HAP-1 (cell line): Measurements from ENCODE around the gene RSAD2.
"Not testable (repeated sequence)": the region's sequence is repeated elsewhere in the genome, so short reads cannot be mapped to it uniquely, and the experiment has no call there.

Experiments used
- DNase-seq, 2 experiments: peaks; one replicate each; pipeline ENCODE4 v3.0.0-alpha.2; 2016 to 2020; ENCODE audit warnings: low spot score in 2 of 2
- H3K27me3 ChIP-seq: fragments of 250-450 bp; sonication (Bioruptor Pico); 2 replicates; pipeline ENCODE4 v1.5.1; 2020; ENCODE audit warnings: low read depth, mild to moderate bottlenecking, moderate library complexity
- H3K36me3 ChIP-seq: fragments of 250-450 bp; sonication (Bioruptor Pico); replicated peaks from 2 replicates; pipeline ENCODE4 v1.5.1; 2020; ENCODE audit warnings: mild to moderate bottlenecking
- H3K4me1 ChIP-seq: fragments of 250-450 bp; sonication (Bioruptor Pico); 2 replicates; pipeline ENCODE4 v1.5.1; 2020; ENCODE audit warnings: mild to moderate bottlenecking
- H3K4me3 ChIP-seq: fragments of 250-450 bp; sonication (Bioruptor Pico); 2 replicates; pipeline ENCODE4 v1.5.1; 2020; ENCODE audit warnings: mild to moderate bottlenecking, moderate library complexity
- H3K9me3 ChIP-seq: fragments of 250-450 bp; sonication (Bioruptor Pico); 2 replicates; pipeline ENCODE4 v1.5.1; 2020; ENCODE audit warnings: mild to moderate bottlenecking, moderate library complexity
- in situ Hi-C: fragments of 300-500 bp; cut with MboI; formaldehyde crosslinking; loops from 3 replicates; pipeline ENCODE4 v1.14.3; 2020; ENCODE audit warnings: low sequenced_read_pairs, inconsistent platforms, mixed read lengths

RSAD2 gene

GRCh38 chr2:6929196-6929819 is 51.7 kb downstream of the RSAD2 start:
- Histone ChIP-seq H3K4me3 (no peak overlapping the region), H3K27me3 (no peaks in the 10 kb centered on the region), H3K9me3 (no peaks in the 10 kb centered on the region), H3K4me1 (peaks cover 5% of the 10 kb centered on the region; the same call in 1 of the 2 replicates), H3K36me3 (no peaks in the 10 kb centered on the region)
- DNase-seq, result no peak
- in situ Hi-C loops, result no loop called here

DNA sequence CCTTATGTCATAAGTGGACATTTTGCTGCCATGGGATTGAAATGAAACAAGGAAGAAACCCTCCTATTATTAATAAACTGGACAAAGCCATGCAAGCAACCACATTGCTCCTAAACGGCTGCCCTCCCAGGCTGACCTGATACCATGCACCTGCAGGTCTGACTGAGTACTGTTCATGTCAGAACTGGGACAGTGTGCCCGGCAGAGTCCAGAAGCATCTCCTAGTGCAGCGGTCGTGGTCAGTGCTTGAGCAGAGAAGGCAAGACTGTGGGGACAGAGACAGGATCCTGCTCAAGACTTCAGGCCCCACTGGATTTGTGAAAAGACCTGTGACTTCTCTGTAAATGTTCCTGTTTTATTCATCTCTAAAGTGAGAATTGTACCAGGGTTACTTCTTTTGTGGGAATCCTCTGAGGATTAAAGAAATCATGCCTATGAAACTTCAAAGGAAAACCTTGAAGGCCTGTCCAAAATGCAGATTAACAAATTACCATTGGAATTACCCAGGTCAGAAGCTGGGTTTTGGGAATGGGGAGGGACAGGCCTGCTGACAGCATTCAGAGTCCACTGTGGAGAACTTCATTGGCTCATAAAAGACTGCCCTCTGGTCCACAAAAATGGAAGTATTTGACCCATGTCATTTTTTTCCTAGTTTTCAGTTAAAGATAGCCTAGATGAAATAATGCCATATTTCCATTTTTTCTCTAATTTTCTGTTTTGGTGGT is 53.5 kb downstream of the RSAD2 start:
- H3K4me3 ChIP-seq, result no peak overlapping the region
- H3K27me3 ChIP-seq, result no peaks in the 10 kb centered on the region
- no peaks in the 10 kb centered on the region for H3K36me3 ChIP-seq
- H3K4me1 ChIP-seq, result peaks cover 5% of the 10 kb centered on the region; the same call in 1 of the 2 replicates
- in situ Hi-C loops, result no loop called here
- no peak for DNase-seq
- no peaks in the 10 kb centered on the region for H3K9me3 ChIP-seq

DNA sequence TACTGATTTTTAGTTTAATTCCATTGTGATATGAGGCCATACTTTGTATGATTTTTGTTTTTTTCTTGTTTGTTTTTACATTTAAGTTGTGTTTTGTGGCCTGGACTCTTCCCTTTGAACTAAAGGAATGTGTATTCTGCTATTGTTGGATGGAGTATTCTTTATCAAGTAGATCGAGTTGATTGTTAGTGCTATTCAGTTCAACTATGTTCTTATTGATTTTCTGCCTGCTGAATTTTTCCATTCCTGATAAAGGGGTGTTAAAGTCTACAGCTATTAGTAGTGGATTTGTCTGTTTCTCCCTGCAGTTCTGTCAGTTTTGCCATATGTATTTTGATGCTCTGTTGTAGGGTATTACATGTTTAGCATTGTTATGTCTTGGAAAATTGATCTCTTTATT is 54.2 kb downstream of the RSAD2 start:
- Histone ChIP-seq H3K27me3 (no peaks in the 10 kb centered on the region), H3K4me1 (peaks cover 5% of the 10 kb centered on the region; the same call in 1 of the 2 replicates), H3K9me3 (no peaks in the 10 kb centered on the region), H3K4me3 (no peak overlapping the region), H3K36me3 (no peaks in the 10 kb centered on the region)
- in situ Hi-C loops, result no loop called here
- DNase-seq, result no peak

GRCh38 chr2:6932206-6932605 is 54.6 kb downstream of the RSAD2 start:
- Histone ChIP-seq H3K9me3 (no peaks in the 10 kb centered on the region), H3K27me3 (no peaks in the 10 kb centered on the region), H3K4me3 (no peak overlapping the region), H3K36me3 (no peaks in the 10 kb centered on the region), H3K4me1 (peaks cover 5% of the 10 kb centered on the region; the same call in 1 of the 2 replicates)
- in situ Hi-C loops, result no loop called here
- no peak for DNase-seq

- Histone ChIP-seq H3K9me3 (no peaks in the 10 kb centered on the region), H3K4me3 (no peak overlapping the region), H3K4me1 (peaks cover 5% of the 10 kb centered on the region; the same call in 1 of the 2 replicates), H3K36me3 (no peaks in the 10 kb centered on the region), H3K27me3 (no peaks in the 10 kb centered on the region)
- in situ Hi-C loops, result no loop called here
- DNase-seq, result no peak
Measured at GRCh38 chr2:6932828-6933227, 55.3 kb downstream of the RSAD2 start.

GRCh38 chr2:6933911-6934310 is 56.3 kb downstream of the RSAD2 start:
- in situ Hi-C loops, result no loop called here
- H3K27me3 ChIP-seq, result no peaks in the 10 kb centered on the region
- peaks cover 5% of the 10 kb centered on the region; the same call in 1 of the 2 replicates for H3K4me1 ChIP-seq
- H3K9me3 ChIP-seq, result no peaks in the 10 kb centered on the region
- no peak for DNase-seq
- no peak overlapping the region for H3K4me3 ChIP-seq
- H3K36me3 ChIP-seq, result no peaks in the 10 kb centered on the region

- peaks cover 5% of the 10 kb centered on the region; the same call in 1 of the 2 replicates for H3K4me1 ChIP-seq
- H3K9me3 ChIP-seq, result no peaks in the 10 kb centered on the region
- no peaks in the 10 kb centered on the region for H3K27me3 ChIP-seq
- no peak for DNase-seq
- in situ Hi-C loops, result no loop called here
- no peak overlapping the region for H3K4me3 ChIP-seq
- no peaks in the 10 kb centered on the region for H3K36me3 ChIP-seq
Measured at GRCh38 chr2:6934345-6934744, 56.8 kb downstream of the RSAD2 start.

DNA sequence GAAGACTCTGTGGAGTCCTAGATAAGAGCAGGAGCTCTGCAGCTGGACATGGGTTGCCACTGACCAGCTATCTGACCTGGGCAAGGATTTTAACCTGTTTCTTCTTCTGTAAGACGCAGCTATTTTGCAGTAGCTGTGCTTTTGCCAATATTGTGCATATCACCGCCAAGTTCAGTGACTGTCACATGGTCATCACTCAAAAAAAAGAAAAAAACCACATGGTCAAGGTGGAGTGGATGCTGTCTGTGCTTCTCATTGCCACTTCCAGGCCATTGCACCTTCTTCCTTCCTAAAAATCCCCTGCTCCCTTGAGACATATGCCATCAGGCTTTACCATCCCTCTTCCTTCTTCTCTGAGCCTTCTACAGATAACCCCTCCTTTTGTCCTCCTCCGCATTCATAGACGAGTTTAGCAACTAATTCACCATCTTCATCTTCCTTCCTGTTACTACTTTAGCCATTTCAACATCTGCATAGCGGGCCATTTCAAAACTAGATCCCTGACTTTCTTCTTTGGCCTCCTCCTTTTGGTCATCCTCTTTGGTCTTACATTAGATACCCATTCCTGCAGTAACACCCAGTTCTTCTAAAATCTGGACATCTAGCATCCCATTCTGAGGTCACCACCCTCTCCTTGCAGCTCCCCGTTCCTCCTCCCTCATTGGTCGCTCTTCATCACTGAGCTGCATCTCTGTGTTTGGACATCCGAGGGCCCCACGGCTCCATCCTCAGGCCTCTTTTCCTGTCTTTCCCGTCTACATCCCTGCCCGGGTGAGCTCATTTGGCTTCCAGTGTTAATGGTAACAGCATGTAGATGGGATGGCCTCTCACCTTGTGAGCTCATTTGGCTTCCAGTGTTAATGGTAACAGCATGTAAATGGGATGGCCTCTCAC is 57.4 kb downstream of the RSAD2 start:
- in situ Hi-C loops, result no loop called here
- no peaks in the 10 kb centered on the region for H3K27me3 ChIP-seq
- H3K4me1 ChIP-seq, result peaks cover 5% of the 10 kb centered on the region; the same call in 1 of the 2 replicates
- no peak overlapping the region for H3K4me3 ChIP-seq
- no peak for DNase-seq
- H3K9me3 ChIP-seq, result no peaks in the 10 kb centered on the region
- H3K36me3 ChIP-seq, result no peaks in the 10 kb centered on the region

GRCh38 chr2:6935652-6936020 is 58.1 kb downstream of the RSAD2 start:
- H3K4me3 ChIP-seq, H3K4me1 ChIP-seq, DNase-seq, H3K27me3 ChIP-seq, H3K36me3 ChIP-seq, H3K9me3 ChIP-seq, in situ Hi-C loops: not testable (repeated sequence)

DNA sequence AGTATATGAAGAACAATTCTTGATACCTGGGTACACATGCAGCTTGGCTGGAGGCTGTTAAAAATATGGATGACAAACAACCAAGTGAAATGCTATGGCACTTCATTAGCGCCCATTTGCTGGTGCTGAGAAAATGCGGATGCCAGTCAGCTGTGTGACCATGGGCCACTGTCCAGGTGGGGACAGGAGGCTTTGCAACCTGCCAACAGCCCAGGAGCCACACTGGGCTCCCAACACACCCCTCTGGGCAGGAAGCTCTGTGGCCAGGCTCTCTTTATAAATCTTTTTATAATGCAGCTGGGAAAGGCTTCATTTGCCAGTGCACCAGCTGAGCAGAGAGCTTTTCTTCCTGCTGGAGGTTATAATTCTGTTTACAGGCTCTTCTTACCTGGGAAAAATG is 59.6 kb downstream of the RSAD2 start:
- H3K27me3 ChIP-seq, result no peaks in the 10 kb centered on the region
- no peaks in the 10 kb centered on the region for H3K36me3 ChIP-seq
- no peaks in the 10 kb centered on the region for H3K4me1 ChIP-seq
- H3K4me3 ChIP-seq, result no peak overlapping the region
- in situ Hi-C loops, result no loop called here
- H3K9me3 ChIP-seq, result no peaks in the 10 kb centered on the region
- no peak for DNase-seq

- Histone ChIP-seq H3K36me3 (no peaks in the 10 kb centered on the region), H3K4me1 (no peaks in the 10 kb centered on the region), H3K9me3 (no peaks in the 10 kb centered on the region), H3K27me3 (no peaks in the 10 kb centered on the region), H3K4me3 (no peak overlapping the region)
- DNase-seq, result no peak
- in situ Hi-C loops, result no loop called here
Measured at GRCh38 chr2:6937582-6937981, 60.0 kb downstream of the RSAD2 start.

DNA sequence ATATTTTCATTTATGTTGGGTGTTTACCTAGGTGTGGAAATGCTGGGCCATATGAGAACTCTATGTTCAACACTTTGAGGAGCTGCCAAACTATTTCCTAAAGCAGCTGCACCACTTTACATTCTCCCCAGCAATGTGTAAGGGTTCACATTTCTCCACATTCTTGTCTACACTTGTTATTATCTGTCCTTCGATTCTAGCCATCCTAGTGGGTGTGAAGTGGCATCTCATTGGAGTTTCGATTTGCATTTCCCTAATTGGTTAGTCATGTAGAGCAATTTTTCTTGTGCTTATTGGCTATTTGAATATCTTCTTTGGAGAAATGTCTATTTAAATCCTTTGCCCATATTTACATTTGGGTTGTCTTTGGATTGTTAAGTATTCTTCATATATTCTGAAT is 61.5 kb downstream of the RSAD2 start:
- in situ Hi-C loops, result no loop called here
- Histone ChIP-seq H3K9me3 (no peaks in the 10 kb centered on the region), H3K27me3 (no peaks in the 10 kb centered on the region), H3K4me1 (no peaks in the 10 kb centered on the region), H3K36me3 (no peaks in the 10 kb centered on the region), H3K4me3 (no peak overlapping the region)
- DNase-seq, result no peak

- no peaks in the 10 kb centered on the region for H3K36me3 ChIP-seq
- no peak overlapping the region for H3K4me3 ChIP-seq
- in situ Hi-C loops, result no loop called here
- no peak for DNase-seq
- H3K9me3 ChIP-seq, result no peaks in the 10 kb centered on the region
- no peaks in the 10 kb centered on the region for H3K27me3 ChIP-seq
- no peaks in the 10 kb centered on the region for H3K4me1 ChIP-seq
Measured at GRCh38 chr2:6940820-6941219, 63.2 kb downstream of the RSAD2 start.
